HCT116 (cell line): Measurements from ENCODE around the gene APOBEC3F. TPM values are rescaled to one million over a fixed set of nuclear protein-coding genes. Genes with fewer than 3 reads are reported as not detected.

Experiments
- ATAC-seq: fragments of 200-7000 bp; cut with Tn5 transposase; 2 replicates; pipeline ENCODE4 v1.9.1; 2020; ENCODE audit warnings: mild to moderate bottlenecking, moderate library complexity
- BruUV-seq: library from RNA; stranded (reverse); fragments of 400-500 nt; replicated peaks from 2 replicates; lab custom pipeline; 2021; lab: Mats Ljungman, UMichigan
- CTCF ChIA-PET: fragments of 300-600 bp; sonication (Branson Sonifier 250); formaldehyde crosslinking; loops from one replicate; lab custom pipeline; 2021; ENCODE audit warnings: antibody characterized with exemption; lab: Charles Lee
- POLR2A ChIA-PET: fragments of 300-600, 350-600 bp; sonication (Branson Sonifier 250); formaldehyde crosslinking; loops from one replicate; lab custom pipeline; 2021; ENCODE audit warnings: antibody characterized with exemption; lab: Charles Lee
- RAD21 ChIA-PET, 2 experiments: fragments of 300-600 bp; sonication (Branson Sonifier 250); formaldehyde crosslinking; loops; one replicate each; lab custom pipeline; 2023; ENCODE audit warnings: low total read pairs in 2 of 2; ENCODE audit not compliant: uncharacterized antibody in 2 of 2, unreplicated experiment in 2 of 2, low non-redundant PET in 1 of 2; lab: Charles Lee
- DNase-seq: peaks from one replicate; pipeline ENCODE4 v3.0.0-alpha.2; 2010; ENCODE audit warnings: low read depth, low spot score
- H2AFZ ChIP-seq: fragments of 200-600 bp; shearing (Covaris generic), sonication (generic); 2 replicates; pipeline ENCODE4 v1.6.1; 2017; ENCODE audit warnings: low read depth, mixed run types, mixed read lengths, antibody characterized with exemption, low read length; ENCODE audit not compliant: poor library complexity, severe bottlenecking
- H3K27ac ChIP-seq: 2 replicates; pipeline ENCODE4 v1.5.1; 2012; ENCODE audit warnings: low read depth, low read length
- H3K27me3 ChIP-seq: fragments of 200-600 bp; sonication (generic); 2 replicates; pipeline ENCODE4 v1.6.1; 2016; ENCODE audit warnings: mixed run types, low read length, mixed read lengths; ENCODE audit not compliant: insufficient read depth
- H3K36me3 ChIP-seq, 2 experiments: fragments of 200-500 bp in 1 of 2; fragments of 200-600 bp in 1 of 2; sonication (Bioruptor generic) in 1 of 2; sonication (generic) in 1 of 2; 2 replicates each; pipeline versions ENCODE4 v1.5.1 to v1.6.1; 2014 to 2016; ENCODE audit warnings: low read length in 2 of 2, inconsistent platforms in 1 of 2, mixed read lengths in 1 of 2, mixed run types in 1 of 2; ENCODE audit not compliant: insufficient read depth in 2 of 2, control insufficient read depth in 1 of 2
- H3K4me1 ChIP-seq, 2 experiments: fragments of 200-600 bp in 1 of 2; sonication (generic) in 1 of 2; 2 replicates each; pipeline versions ENCODE4 v1.5.1 to v1.6.1; 2012 to 2017; ENCODE audit warnings: low read length in 2 of 2, inconsistent platforms in 1 of 2, mild to moderate bottlenecking in 1 of 2, mixed read lengths in 1 of 2, mixed run types in 1 of 2, moderate library complexity in 1 of 2; ENCODE audit not compliant: insufficient read depth in 2 of 2, control insufficient read depth in 1 of 2
- H3K4me2 ChIP-seq: fragments of 200-600 bp; sonication (generic); 2 replicates; pipeline ENCODE4 v1.6.1; 2017; ENCODE audit warnings: mixed run types, low read length, mixed read lengths
- H3K4me3 ChIP-seq, 2 experiments: fragments of 200-600 bp in 1 of 2; sonication (generic) in 1 of 2; replicated peaks in 1 of 2; 2 replicates each; pipeline ENCODE4 v1.5.1; 2011 to 2016; ENCODE audit warnings: low read length in 2 of 2, control low read depth in 1 of 2, low read depth in 1 of 2, mild to moderate bottlenecking in 1 of 2, mixed read lengths in 1 of 2, mixed run types in 1 of 2
- H3K79me2 ChIP-seq: fragments of 200-600 bp; sonication (generic); 2 replicates; pipeline ENCODE4 v1.6.1; 2017; ENCODE audit warnings: mild to moderate bottlenecking, mixed run types, low read length, moderate library complexity, mixed read lengths; ENCODE audit not compliant: insufficient read depth
- H3K9ac ChIP-seq: fragments of 200-600 bp; sonication (generic); 2 replicates; pipeline ENCODE4 v1.6.1; 2016; ENCODE audit warnings: low read length, mixed read lengths
- H3K9me2 ChIP-seq: fragments of 200-600 bp; sonication (generic), shearing (Covaris generic); 2 replicates; pipeline ENCODE4 v1.6.1; 2017; ENCODE audit warnings: mixed run types, mild to moderate bottlenecking, moderate library complexity; ENCODE audit not compliant: insufficient read depth
- H3K9me3 ChIP-seq, 2 experiments: fragments of 200-500 bp in 1 of 2; fragments of 200-600 bp in 1 of 2; sonication (Bioruptor generic) in 1 of 2; sonication (generic) in 1 of 2; 2 replicates each; pipeline ENCODE4 v1.6.1; 2014 to 2017; ENCODE audit warnings: low read length in 2 of 2, mixed read lengths in 2 of 2, inconsistent platforms in 1 of 2, low read depth in 1 of 2, mild to moderate bottlenecking in 1 of 2, mixed run types in 1 of 2, moderate library complexity in 1 of 2; ENCODE audit not compliant: control insufficient read depth in 1 of 2, insufficient read depth in 1 of 2
- H4K20me1 ChIP-seq: fragments of 200-600 bp; sonication (generic), shearing (Covaris generic); 2 replicates; pipeline ENCODE4 v1.6.1; 2017; ENCODE audit warnings: mixed run types, mild to moderate bottlenecking, moderate library complexity; ENCODE audit not compliant: insufficient read depth
- ATF3 ChIP-seq: IDR thresholded peaks from 2 replicates; pipeline ENCODE4 v1.6.1; 2012
- CBX3 ChIP-seq: IDR thresholded peaks from 2 replicates; pipeline ENCODE4 v1.6.1; 2012; ENCODE audit warnings: low read depth
- CTCF ChIP-seq, 3 experiments: fragments of 200-600 bp in 1 of 3; sonication (generic) in 1 of 3; IDR thresholded peaks in 2 of 3; conservative IDR thresholded peaks in 1 of 3; 2 replicates each; pipeline ENCODE4 v1.5.1; 2012 to 2017; ENCODE audit warnings: low read depth in 2 of 3, low read length in 2 of 3, antibody characterized with exemption in 1 of 3, borderline replicate concordance in 1 of 3, control low read depth in 1 of 3, mild to moderate bottlenecking in 1 of 3, mixed read lengths in 1 of 3, mixed run types in 1 of 3, moderate library complexity in 1 of 3; ENCODE audit not compliant: insufficient read depth in 1 of 3
- EGR1 ChIP-seq: IDR thresholded peaks from 2 replicates; pipeline ENCODE4 v1.6.1; 2012; ENCODE audit warnings: low read depth
- JUND ChIP-seq: IDR thresholded peaks from 2 replicates; pipeline ENCODE4 v1.6.1; 2012
- MAX ChIP-seq: IDR thresholded peaks from 2 replicates; pipeline ENCODE4 v1.6.1; 2012
- POLR2A ChIP-seq: IDR thresholded peaks from 2 replicates; pipeline ENCODE4 v1.7.0; 2011; ENCODE audit warnings: borderline replicate concordance; ENCODE audit not compliant: insufficient read depth, insufficient read length; ENCODE audit errors: extremely low read depth
- RAD21 ChIP-seq: IDR thresholded peaks from 2 replicates; pipeline ENCODE4 v1.6.1; 2012; ENCODE audit warnings: low read depth, mild to moderate bottlenecking
- SIN3A ChIP-seq: IDR thresholded peaks from 2 replicates; pipeline ENCODE4 v1.6.1; 2012; ENCODE audit warnings: low read depth
- SP1 ChIP-seq: IDR thresholded peaks from 2 replicates; pipeline ENCODE4 v1.6.1; 2012; ENCODE audit warnings: low read depth
- TCF7L2 ChIP-seq: IDR thresholded peaks from 2 replicates; pipeline ENCODE4 v1.7.0; 2011; ENCODE audit warnings: borderline replicate concordance, inconsistent platforms; ENCODE audit not compliant: insufficient read depth, insufficient read length; ENCODE audit errors: extremely low read depth
- YY1 ChIP-seq: IDR thresholded peaks from 2 replicates; pipeline ENCODE4 v1.6.1; 2011; ENCODE audit warnings: low read length, low read depth, moderate library complexity, mild to moderate bottlenecking; ENCODE audit not compliant: insufficient replicate concordance; ENCODE audit errors: extremely low read depth
- ZNF274 ChIP-seq: fragments of 200-500 bp; sonication (Bioruptor generic); IDR thresholded peaks from 2 replicates; pipeline ENCODE4 v1.6.1; 2014; ENCODE audit warnings: mild to moderate bottlenecking, low read depth, low read length, inconsistent platforms
- intact Hi-C: fragments of 100-400 bp; cut with micrococcal nuclease; formaldehyde crosslinking; loops from 2 replicates; pipeline ENCODE4 v1.10.0; 2022
- total RNA-seq: library from RNA; stranded (reverse); gene quantifications from one replicate; pipeline ENCODE4 v1.2.1, GENCODE V29; 2021; ENCODE audit not compliant: unreplicated experiment

APOBEC3F gene
- total RNA-seq, 1 experiment from 2014 or later = 11.1 TPM

GRCh38 chr22:39091126-39092081, 50.7 kb downstream of the APOBEC3F start:
- ChIA-PET CTCF (no interaction called here), POLR2A (no interaction called here), RAD21 (no interaction called here)
- H3K4me2 ChIP-seq = no peak overlapping the region
- intact Hi-C loops = no loop called here
- no TSS peak for BruUV-seq
- no peaks in the 10 kb centered on the region for H3K79me2 ChIP-seq
- H3K9ac ChIP-seq = no peak overlapping the region
- DNase-seq (no peak), ATAC-seq (no peak)
- no peaks in the 10 kb centered on the region for H3K36me3 ChIP-seq
- H2AFZ ChIP-seq = no peak overlapping the region
- peaks cover 0 to 6% of the 10 kb centered on the region in 2 experiments; a peak in 2 of 4 replicates for H3K4me1 ChIP-seq
- no peak overlapping the region for H3K4me3 ChIP-seq
- no peaks in the 10 kb centered on the region for H4K20me1 ChIP-seq
- no peaks in the 10 kb centered on the region for H3K9me3 ChIP-seq
- no peak for TF ChIP-seq CTCF (IDR thresholded peaks at IDR 0.05 in 2 of 3, conservative IDR thresholded peaks at IDR 0.05 in 1 of 3; ENCODE audit: borderline replicate concordance in 1 of 3, insufficient read depth in 1 of 3, low read depth in 2 of 3, low read length in 2 of 3)
- TF ChIP-seq SP1 = no peak
- TF ChIP-seq ATF3 = no peak
- no peak for TF ChIP-seq SIN3A
- no peak for TF ChIP-seq RAD21
- no peak for TF ChIP-seq YY1
- TF ChIP-seq EGR1 = no peak
- TF ChIP-seq POLR2A = no peak
- TF ChIP-seq MAX = no peak
- no peak for TF ChIP-seq JUND
- TF ChIP-seq TCF7L2 = no peak
- TF ChIP-seq CBX3 = no peak
- TF ChIP-seq ZNF274 = no peak
- no peaks in the 10 kb centered on the region for H3K9me2 ChIP-seq
- no peak overlapping the region for H3K27ac ChIP-seq
- H3K27me3 ChIP-seq = no peaks in the 10 kb centered on the region
